Liver (tissue), 9 donors: ENCODE data around the gene CHTF8. TPM values are rescaled to one million over a fixed set of nuclear protein-coding genes. Genes with fewer than 3 reads are reported as not detected.
"Not testable (repeated sequence)": the region's sequence is repeated elsewhere in the genome, so short reads cannot be mapped to it uniquely, and the experiment has no call there.

Source experiments
- DNase-seq: peaks from one replicate; pipeline ENCODE4 v3.0.0-alpha.2; 2017; ENCODE audit warnings: low spot score
- H3K27ac ChIP-seq, 2 donors: one replicate each; pipeline ENCODE4 v1.7.0; 2013; ENCODE audit warnings: inconsistent platforms in 2 of 2, low read length in 2 of 2, control low read depth in 1 of 2, low read depth in 1 of 2, mild to moderate bottlenecking in 1 of 2
- H3K27me3 ChIP-seq, 4 donors: one replicate each; pipeline versions ENCODE4 v1.6.1 to v1.7.0; 2013; ENCODE audit warnings: low read length in 3 of 4, inconsistent platforms in 1 of 4, mild to moderate bottlenecking in 1 of 4, moderate library complexity in 1 of 4; ENCODE audit not compliant: control insufficient read depth in 4 of 4, insufficient read depth in 4 of 4
- H3K36me3 ChIP-seq, 4 donors: one replicate each; pipeline versions ENCODE4 v1.6.1 to v1.7.0; 2013; ENCODE audit warnings: low read length in 3 of 4, mild to moderate bottlenecking in 3 of 4, low read depth in 1 of 4, moderate library complexity in 1 of 4; ENCODE audit not compliant: control insufficient read depth in 4 of 4, insufficient read depth in 3 of 4
- H3K4me1 ChIP-seq, 4 donors: one replicate each; pipeline versions ENCODE4 v1.6.1 to v1.7.0; 2013; ENCODE audit warnings: low read length in 3 of 4, mild to moderate bottlenecking in 3 of 4, moderate library complexity in 1 of 4; ENCODE audit not compliant: control insufficient read depth in 4 of 4, insufficient read depth in 4 of 4
- H3K4me3 ChIP-seq, 3 donors: one replicate each; pipeline versions ENCODE4 v1.6.1 to v1.7.0; 2013; ENCODE audit warnings: low read length in 3 of 3, control low read depth in 1 of 3, low read depth in 1 of 3, mild to moderate bottlenecking in 1 of 3
- H3K9ac ChIP-seq, 2 donors: one replicate each; pipeline ENCODE4 v1.7.0; 2013; ENCODE audit warnings: low read length in 2 of 2, mild to moderate bottlenecking in 2 of 2, moderate library complexity in 2 of 2, control low read depth in 1 of 2, low read depth in 1 of 2
- H3K9me3 ChIP-seq, 4 donors: one replicate each; pipeline versions ENCODE4 v1.6.1 to v1.7.0; 2013; ENCODE audit warnings: low read length in 3 of 4; ENCODE audit not compliant: control insufficient read depth in 4 of 4
- CTCF ChIP-seq: fragments of 150-350 bp; IDR thresholded peaks from 2 replicates; pipeline ENCODE4 v1.5.1; 2017; ENCODE audit warnings: improper control_type of control experiment, low read depth, low read length; ENCODE audit not compliant: missing input control
- EGR1 ChIP-seq, 2 donors: IDR thresholded peaks; 2 replicates each; pipeline ENCODE4 v1.6.1; 2016 to 2018; ENCODE audit warnings: antibody characterized with exemption in 2 of 2, low read depth in 2 of 2
- FOXA1 ChIP-seq: IDR thresholded peaks from 2 replicates; pipeline ENCODE4 v1.6.1; 2016; ENCODE audit warnings: antibody characterized with exemption
- GABPA ChIP-seq, 2 donors: IDR thresholded peaks in 1 of 2; conservative IDR thresholded peaks in 1 of 2; 2 replicates each; pipeline ENCODE4 v1.6.1; 2016; ENCODE audit warnings: antibody characterized with exemption in 2 of 2, mild to moderate bottlenecking in 1 of 2, moderate library complexity in 1 of 2
- HNF4A ChIP-seq, 2 donors: conservative IDR thresholded peaks; 2 replicates each; pipeline ENCODE4 v1.6.1; 2016; ENCODE audit warnings: antibody characterized with exemption in 2 of 2, mild to moderate bottlenecking in 2 of 2
- HNF4G ChIP-seq: IDR thresholded peaks from 2 replicates; pipeline ENCODE4 v1.6.1; 2016; ENCODE audit warnings: antibody characterized with exemption
- JUND ChIP-seq, 2 donors: IDR thresholded peaks; 2 replicates each; pipeline ENCODE4 v1.6.1; 2016; ENCODE audit warnings: antibody characterized with exemption in 2 of 2
- RAD21 ChIP-seq, 2 donors: IDR thresholded peaks; 2 replicates each; pipeline ENCODE4 v1.6.1; 2016; ENCODE audit warnings: antibody characterized with exemption in 2 of 2, mild to moderate bottlenecking in 2 of 2
- TAF1 ChIP-seq: conservative IDR thresholded peaks from 2 replicates; pipeline ENCODE4 v1.6.1; 2016; ENCODE audit warnings: antibody characterized with exemption, mild to moderate bottlenecking
- WGBS: extraction: QIAGEN DNeasy Blood & Tissue Kit; methylation state at CpG from one replicate; pipeline ENCODE4 v1.1.7; 2013; 5-methylcytosine and 5-hydroxymethylcytosine counted together
- polyA plus RNA-seq, 2 donors: library from polyadenylated mRNA; stranded (reverse) in 1 of 2; unstranded in 1 of 2; fragments of 200-250 nt in 1 of 2; fragments of >200 nt in 1 of 2; fragmentation: Nextera tagmentation in 1 of 2; extraction: Ambion mirVana in 1 of 2; gene quantifications; one replicate each; pipeline versions ENCODE4 v1.2.1 to v1.2.3, GENCODE V29; 2013 to 2015
- total RNA-seq, 2 donors: library from RNA; depleted of rRNA; stranded (reverse); fragments of >200 nt; gene quantifications; one replicate each; pipeline ENCODE4 v1.2.3, GENCODE V29; 2014
- TF ChIP-seq, protein P1 (sequence below): IDR thresholded peaks from 2 replicates; pipeline ENCODE4 v1.6.1; 2016; ENCODE audit warnings: antibody characterized with exemption
- TF ChIP-seq, protein P2 (sequence below): IDR thresholded peaks from 2 replicates; pipeline ENCODE4 v1.6.1; 2016; ENCODE audit warnings: antibody characterized with exemption
- donor health status: healthy.
- donor health status: healthy.
- donor health status: healthy.
- donor health status: healthy.
- donor health status: healthy.

The CHTF8 gene
- total and polyA plus RNA-seq, 4 donors: 15.2 to 56.9 (median 51.6) TPM

DNA sequence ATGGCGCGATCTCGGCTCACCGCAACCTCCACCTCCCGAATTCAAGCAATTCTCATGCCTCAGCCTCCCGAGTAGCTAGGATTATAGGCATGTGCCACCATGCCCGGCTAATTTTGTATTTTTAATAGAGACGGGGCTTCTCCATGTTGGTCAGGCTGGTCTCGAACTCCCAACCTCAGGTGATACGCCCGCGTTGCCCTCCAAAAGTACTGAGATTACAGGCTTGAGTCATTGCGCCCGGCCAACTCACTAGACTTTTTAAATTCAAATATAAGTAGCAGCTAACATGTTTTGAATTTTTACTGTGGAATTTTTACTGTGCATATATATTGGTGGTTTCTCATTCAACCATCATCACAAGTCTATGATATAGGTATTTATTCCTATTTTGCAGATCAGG is 7.4 kb downstream of the CHTF8 start:
- not testable (repeated sequence) for DNase-seq, H3K9ac ChIP-seq, H3K27ac ChIP-seq, H3K4me3 ChIP-seq, H3K27me3 ChIP-seq, H3K9me3 ChIP-seq
- 97% methylated on average over 14 of the region's 14 CpGs for WGBS
- peaks cover 0 to 17% (median 8%) of the 10 kb centered on the region in 4 donors for H3K4me1 ChIP-seq
- H3K36me3 ChIP-seq: peaks cover 2 to 12% (median 8%) of the 10 kb centered on the region in 4 donors

GRCh38 chr16:69124406-69124805 is 8.0 kb downstream of the CHTF8 start:
- not testable (repeated sequence) for H3K9ac ChIP-seq, H3K27me3 ChIP-seq, H3K9me3 ChIP-seq, H3K4me3 ChIP-seq, H3K27ac ChIP-seq, DNase-seq
- 90% methylated on average over 8 of the region's 8 CpGs for WGBS
- peaks cover 4 to 12% (median 9%) of the 10 kb centered on the region in 4 donors for H3K36me3 ChIP-seq
- peaks cover 5 to 22% (median 14%) of the 10 kb centered on the region in 4 donors for H3K4me1 ChIP-seq

GRCh38 chr16:69123910-69124309 is 8.5 kb downstream of the CHTF8 start:
- WGBS: 85% methylated on average over 3 of the region's 3 CpGs
- Histone ChIP-seq H3K4me1 (peaks cover 10 to 27% (median 18%) of the 10 kb centered on the region in 4 donors), H3K9ac (no peak overlapping the region), H3K9me3 (no peaks in the 10 kb centered on the region), H3K36me3 (peaks cover 4 to 12% (median 9%) of the 10 kb centered on the region in 4 donors), H3K27ac (no peak overlapping the region), H3K27me3 (no peaks in the 10 kb centered on the region), H3K4me3 (no peak overlapping the region)
- DNase-seq: no peak
- TF ChIP-seq CTCF (peak; percentile 67), HNF4A (conservative IDR thresholded peaks at IDR 0.05) (peak in 1 of 2 donors; percentile 20), RAD21 (IDR thresholded peaks at IDR 0.05) (peak; percentile 88 to 90), FOXA1 (no peak)

DNA sequence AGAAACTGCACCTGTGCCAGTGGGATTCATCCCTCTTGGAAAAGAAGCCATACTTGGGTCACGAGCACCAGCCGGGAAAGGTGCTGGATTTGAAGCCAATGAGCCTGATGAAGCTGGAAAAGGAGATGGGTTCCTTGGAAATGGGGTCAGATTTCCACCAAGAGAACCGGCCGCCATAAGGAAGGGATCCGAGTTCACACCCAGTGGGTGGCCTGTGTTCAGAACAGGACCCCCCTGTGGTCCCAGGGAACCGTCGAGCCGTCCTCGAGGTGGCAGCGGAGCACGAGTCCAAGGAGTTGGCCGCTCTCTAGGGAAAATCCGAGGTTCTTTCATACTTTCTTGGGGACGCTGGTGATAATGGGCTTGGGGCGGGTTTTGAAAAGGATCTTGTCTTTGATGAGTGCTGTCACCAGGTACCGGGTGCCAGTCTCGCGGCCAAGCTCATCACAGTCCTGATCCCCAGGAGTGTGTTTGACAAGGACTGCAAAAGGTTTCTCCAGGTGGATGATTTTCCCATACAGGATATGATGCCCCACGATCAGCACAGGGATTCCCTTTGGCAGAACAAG is 12.2 kb downstream of the CHTF8 start:
- Histone ChIP-seq H3K27ac (no peak overlapping the region), H3K9ac (no peak overlapping the region), H3K27me3 (no peaks in the 10 kb centered on the region), H3K4me3 (no peak overlapping the region), H3K9me3 (no peaks in the 10 kb centered on the region), H3K36me3 (peaks cover 6 to 17% (median 8%) of the 10 kb centered on the region in 4 donors), H3K4me1 (peaks cover 17 to 26% (median 22%) of the 10 kb centered on the region in 4 donors)
- DNase-seq: no peak
- 97% methylated on average over 19 of the region's 19 CpGs for WGBS
- TF ChIP-seq GABPA (IDR thresholded peaks at IDR 0.05 in 1 of 2, conservative IDR thresholded peaks at IDR 0.05 in 1 of 2) (no peak), RAD21 (IDR thresholded peaks at IDR 0.05) (no peak), FOXA1 (no peak), TAF1 (no peak), JUND (IDR thresholded peaks at IDR 0.05) (no peak), EGR1 (IDR thresholded peaks at IDR 0.05; ENCODE audit: low read depth in 2 of 2) (no peak), HNF4G (no peak)
- TF ChIP-seq, protein P1, sequence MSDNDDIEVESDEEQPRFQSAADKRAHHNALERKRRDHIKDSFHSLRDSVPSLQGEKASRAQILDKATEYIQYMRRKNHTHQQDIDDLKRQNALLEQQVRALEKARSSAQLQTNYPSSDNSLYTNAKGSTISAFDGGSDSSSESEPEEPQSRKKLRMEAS: no peak
- TF ChIP-seq, protein P2, sequence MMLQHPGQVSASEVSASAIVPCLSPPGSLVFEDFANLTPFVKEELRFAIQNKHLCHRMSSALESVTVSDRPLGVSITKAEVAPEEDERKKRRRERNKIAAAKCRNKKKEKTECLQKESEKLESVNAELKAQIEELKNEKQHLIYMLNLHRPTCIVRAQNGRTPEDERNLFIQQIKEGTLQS: no peak
